ENCODE measurements around the gene CD96. TPM values are rescaled to one million over a fixed set of nuclear protein-coding genes. Genes with fewer than 3 reads are reported as not detected.

CD96 gene
- total RNA-seq, 1 donor from 2014 or later = not detected

DNA sequence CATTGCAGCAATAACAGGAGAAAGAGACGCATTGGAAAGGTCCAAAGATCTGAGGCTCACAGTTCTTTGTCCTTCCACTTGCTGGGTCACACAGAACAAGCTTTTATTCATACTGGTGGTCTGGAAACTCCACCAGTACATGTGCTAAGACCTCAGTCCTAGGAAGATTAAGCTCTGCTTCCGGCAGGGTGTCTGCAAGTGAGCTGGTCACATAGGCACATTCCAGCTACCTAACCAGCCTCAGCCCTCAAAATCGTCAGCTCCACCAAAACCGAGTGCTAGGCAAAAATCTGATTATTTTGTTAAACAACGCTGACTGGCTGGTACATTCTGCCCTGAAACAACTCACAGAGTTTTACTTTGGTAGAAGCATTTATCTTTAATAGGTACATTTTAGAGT is 50.9 kb downstream of the CD96 start:
- no peak for DNase-seq (ENCODE audit: extremely low read depth, low read depth, low spot score)

DNA sequence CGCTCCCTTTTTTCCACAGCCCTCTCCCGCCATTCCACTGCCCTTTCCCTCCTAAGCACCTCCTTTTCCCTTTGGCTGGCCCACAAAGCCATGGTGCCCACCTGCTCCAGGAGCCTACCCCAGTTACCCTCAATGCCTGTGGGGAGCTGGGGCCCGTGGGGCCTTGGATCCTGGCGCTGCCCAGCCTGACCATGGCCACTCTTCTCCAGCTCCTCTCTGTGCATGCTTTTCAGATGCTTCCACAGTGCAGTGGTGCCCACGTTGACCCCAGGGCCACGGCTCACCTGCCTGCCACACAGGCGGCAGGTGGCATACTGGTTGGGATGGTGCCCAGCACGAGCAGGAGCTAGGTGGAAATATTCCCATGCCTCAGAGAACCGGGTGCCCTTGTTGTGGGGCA is 51.7 kb downstream of the CD96 start:
- no peak for DNase-seq (ENCODE audit: extremely low read depth, low read depth, low spot score)

DNA sequence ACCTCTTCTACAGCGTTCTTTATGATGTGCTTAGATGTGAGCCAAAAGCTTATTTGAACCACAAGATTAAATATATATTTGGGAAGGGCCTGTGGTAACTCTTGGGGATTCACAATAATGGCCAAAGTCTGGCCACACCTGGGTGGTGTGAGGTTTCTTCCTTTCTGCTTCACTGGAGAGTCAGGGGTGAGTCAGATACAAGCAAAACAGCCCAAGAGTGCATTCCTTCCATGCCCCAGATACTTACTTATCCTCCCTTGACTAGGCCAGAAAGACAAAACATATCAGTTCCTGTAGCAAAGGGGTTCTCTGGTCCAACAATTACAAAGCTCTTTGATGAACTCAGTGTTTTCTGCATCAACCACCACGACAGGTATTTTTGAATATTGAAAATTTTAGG is 52.2 kb downstream of the CD96 start:
- DNase-seq (ENCODE audit: extremely low read depth, low read depth, low spot score) = no peak

DNA sequence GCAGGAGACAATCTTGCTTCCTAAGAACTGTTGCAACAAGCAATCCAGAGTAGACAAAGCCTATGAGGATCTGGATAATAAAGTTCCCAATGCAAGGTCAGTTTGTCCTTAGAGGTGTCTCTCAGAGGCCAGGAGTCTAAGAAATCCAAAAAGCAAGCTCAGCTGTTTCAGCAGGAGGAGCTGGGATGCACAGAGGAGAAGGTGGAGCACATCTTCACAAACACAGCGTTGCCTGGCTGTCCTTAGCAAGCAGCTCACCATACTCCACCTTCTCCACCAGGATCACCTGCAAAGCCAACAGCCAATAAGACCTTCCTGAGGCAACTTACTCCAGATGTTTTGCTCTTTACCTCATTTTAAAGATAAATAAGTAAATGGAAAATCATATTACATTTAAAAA is 52.8 kb downstream of the CD96 start:
- DNase-seq (ENCODE audit: extremely low read depth, low read depth, low spot score) = no peak

DNA sequence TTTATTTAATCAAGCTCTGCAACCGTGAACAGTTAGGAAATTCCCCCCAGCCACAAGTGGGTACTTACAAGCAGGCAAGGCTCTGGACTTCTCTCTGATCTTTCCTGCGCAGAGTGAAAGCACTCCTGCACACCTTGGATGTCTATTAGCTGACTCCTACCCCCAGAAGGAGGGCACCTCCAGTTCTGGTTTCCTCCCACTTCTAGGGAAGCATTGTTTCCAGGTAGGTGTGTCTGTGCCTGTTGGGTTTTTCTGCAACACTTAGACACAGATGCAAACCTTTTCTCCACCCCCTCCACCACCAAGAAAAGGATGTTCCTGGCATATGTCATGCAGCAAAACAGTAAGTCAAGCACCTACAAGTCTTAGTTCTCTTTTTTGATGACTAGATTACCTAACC is 53.2 kb downstream of the CD96 start, which contains the start of gene ZBED2:
TSS of gene ZBED2 (minus strand) at position 115 of the 400 bp plus-strand sequence. CDS start 1,145 bp downstream, outside the sequence.
- no peak for DNase-seq (ENCODE audit: extremely low read depth, low read depth, low spot score)

DNA sequence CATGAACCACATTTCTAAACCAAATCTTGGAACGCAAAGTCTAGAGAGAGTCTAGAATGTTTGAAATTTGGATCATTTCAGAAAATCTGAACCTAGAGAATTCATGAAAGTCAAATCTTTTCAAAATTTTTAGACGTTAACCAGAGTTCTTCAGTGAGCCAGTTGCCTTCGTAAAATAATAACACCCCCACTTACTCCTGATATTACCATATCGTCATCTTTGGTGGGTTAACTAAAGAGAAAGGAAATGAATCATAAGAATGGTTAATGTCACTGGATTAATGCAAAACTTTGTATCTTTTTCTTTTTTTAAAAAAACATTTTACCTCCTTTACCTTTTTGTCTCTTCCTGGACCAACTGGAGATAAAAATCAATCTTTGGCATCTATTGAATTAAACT is 54.3 kb downstream of the CD96 start:
- DNase-seq (ENCODE audit: extremely low read depth, low read depth, low spot score) = no peak

DNA sequence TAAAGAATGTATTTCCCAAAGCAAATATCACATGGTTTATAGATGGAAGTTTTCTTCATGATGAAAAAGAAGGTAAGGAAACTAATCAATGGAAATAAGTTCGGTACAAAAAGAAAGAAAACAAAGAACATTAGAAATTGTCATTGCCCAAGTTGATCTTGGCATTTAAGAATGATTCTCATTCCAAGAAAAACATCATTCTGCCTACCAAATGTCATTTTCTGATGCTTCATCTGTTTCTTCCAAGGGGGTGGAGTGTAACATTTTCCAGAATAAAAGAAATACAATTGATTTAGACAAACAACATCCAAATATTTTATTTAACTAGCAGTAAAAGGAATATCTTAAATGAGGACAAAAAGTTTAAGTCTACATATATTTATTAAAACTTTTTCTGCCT is 56.1 kb downstream of the CD96 start:
- DNase-seq (ENCODE audit: extremely low read depth, low read depth, low spot score) = no peak

DNA sequence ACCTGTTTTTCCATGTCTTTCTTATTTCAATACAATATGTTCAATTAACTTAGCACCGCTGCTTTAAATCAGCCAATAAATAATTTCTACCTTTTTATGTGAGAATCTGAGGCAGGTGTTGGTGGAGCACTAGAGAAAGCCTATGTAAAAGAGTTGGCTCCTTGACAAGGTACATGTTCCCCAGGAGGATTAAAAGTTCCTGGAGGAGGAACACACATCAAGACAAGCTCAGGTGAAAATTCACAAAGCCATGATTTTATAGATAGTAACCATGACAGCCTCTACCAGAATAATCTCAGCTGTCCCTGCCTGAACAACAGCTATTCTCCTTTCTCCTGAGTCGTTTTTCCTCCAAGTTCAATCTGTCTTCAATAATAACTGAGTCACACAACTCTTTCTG is 56.6 kb downstream of the CD96 start:
- no peak for DNase-seq (ENCODE audit: extremely low read depth, low read depth, low spot score)

DNA sequence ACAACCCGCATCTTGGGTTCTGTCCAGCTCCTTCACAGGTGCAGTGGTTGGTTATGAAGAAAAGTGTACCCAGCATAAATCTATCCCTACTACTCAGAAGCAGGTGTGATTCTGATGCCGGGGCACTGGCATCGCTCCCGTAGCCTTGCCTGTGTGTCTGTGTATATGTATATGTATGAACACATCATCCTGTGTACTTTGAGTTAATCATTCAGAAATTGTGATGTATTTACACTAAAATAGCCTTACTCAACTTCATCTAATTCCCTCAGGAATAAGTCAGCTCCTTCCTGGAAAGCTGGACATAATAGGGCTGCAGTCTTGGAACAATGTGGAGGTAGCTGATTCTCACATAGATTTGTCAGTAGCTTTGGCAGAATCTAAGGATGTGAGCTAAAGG is 59.8 kb downstream of the CD96 start:
- DNase-seq (ENCODE audit: extremely low read depth, low read depth, low spot score) = no peak

DNA sequence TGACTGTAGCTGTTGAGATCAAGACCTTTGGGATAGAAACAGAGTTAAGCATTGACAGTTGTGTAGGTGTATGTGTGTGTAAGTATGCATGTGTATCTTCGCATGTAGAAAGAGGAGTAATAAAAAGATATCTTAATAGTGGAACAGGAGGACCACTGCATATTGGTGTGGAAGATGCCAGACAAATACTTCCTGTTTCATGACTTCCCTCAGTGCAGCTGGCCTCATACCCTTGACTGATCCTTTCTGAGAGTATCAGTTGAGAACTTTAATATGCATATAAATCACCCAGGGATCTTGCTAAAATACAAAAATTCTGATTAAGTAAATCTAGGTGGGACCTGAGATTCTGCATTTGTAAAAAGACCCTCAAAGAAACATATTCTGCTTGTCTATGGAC is 61.7 kb downstream of the CD96 start:
- no peak for DNase-seq (ENCODE audit: extremely low read depth, low read depth, low spot score)

DNA sequence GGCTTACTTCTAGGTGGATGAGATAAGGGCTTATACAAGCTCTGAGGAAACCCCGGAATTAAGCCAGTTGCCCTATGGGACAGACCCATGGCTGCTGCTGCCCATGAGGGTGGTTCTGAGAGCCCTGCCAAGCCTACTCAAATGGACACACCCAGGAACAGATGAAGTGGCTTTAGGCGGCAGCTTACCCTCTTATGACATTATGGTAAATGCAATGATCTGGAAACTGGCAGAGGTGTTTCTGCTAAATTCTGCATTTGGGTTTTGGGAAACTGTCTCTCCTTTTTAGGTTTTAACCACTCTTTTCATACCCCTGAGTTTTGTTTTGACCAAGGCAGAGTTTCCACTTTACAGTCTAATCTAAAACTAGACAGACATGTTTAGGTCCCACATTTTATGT is 62.1 kb downstream of the CD96 start:
- no peak for DNase-seq (ENCODE audit: extremely low read depth, low read depth, low spot score)

DNA sequence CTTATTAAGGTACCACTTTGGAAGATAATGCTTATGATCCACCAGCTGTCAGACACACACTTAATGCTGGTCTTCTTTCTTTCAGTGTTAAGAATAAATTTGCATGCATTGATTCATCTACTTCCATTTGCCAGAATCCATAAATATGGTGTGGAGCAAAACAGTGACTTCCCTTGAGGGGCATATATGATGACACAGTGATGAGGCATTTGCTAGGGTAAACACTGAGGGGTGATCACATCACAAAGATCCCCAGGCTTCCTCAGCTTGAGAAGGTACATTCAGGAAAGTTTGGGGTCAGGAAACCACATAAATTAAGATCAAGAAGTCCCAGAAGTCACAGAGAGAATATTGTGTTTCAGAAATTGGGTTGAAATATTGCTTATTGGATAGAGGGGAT is 63.0 kb downstream of the CD96 start:
- DNase-seq (ENCODE audit: extremely low read depth, low read depth, low spot score) = no peak

DNA sequence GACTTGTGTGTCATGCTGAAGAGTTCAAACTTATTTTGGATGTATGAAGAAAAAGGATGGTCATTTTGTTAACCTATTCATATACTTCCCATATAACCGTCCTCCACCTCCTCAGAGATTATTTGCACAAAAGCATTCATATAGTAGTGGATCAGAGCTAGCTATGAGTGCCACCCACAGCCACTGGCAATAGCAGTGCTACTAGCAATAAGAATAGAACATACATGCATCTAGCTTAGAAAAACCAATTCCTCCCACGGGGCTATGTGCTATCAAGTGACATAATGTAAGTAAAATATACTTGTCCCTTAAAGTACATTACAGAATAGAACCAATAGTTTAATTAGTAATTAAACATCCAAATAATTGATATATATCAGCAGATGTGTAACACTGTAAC is 63.5 kb downstream of the CD96 start:
- no peak for DNase-seq (ENCODE audit: extremely low read depth, low read depth, low spot score)

DNA sequence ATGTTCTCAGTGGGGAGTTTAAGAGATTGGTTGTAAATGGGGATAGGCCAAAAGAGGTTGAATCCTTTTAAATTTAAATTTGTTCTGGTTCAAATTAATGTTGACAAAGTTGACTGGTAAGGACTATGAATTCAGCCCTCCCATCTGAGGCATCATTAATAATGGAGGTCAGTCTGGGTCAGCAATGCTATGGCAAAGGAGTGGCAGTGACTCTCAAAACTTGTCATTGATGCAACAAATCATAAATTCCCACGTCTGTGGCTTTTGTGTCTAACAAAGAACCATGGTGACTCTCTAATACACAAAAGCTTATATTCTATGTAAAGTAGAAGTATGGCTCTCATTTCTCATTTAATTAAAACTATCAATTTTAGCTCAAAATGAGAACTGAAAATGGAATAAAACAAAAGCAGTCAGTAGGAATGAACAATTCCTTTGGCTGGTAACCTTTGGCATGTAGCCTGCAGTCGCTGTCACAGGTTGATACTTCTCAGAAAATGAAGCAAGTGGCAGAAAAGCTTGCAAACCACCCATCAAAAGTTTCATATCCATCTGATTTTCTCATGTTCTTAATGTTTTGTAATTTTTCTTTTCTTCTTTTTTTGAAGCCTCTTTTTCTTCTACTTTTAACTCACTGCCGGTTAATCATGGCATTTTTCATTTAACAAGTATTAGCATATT is 65.4 kb downstream of the CD96 start:
- DNase-seq (ENCODE audit: extremely low read depth, low read depth, low spot score) = no peak

DNA sequence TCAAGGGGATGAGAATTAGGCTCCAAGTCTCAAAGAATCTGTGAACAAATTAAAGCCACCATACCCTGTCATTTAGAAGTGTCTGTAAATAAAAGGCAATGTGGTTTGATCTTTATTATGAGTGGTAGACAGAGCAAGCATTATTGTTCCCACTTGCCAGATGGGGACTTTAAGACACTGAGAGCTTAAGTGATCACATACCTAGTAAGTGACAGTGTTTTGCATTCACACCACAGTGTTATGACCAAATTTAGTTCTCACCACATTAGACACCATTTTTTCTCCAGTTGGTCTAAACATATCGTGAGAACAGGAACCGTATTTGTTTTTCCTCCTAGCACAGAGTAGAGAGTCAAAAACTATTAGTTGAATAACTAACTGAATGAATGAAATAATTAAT is 66.4 kb downstream of the CD96 start:
- DNase-seq (ENCODE audit: extremely low read depth, low read depth, low spot score) = no peak

DNA sequence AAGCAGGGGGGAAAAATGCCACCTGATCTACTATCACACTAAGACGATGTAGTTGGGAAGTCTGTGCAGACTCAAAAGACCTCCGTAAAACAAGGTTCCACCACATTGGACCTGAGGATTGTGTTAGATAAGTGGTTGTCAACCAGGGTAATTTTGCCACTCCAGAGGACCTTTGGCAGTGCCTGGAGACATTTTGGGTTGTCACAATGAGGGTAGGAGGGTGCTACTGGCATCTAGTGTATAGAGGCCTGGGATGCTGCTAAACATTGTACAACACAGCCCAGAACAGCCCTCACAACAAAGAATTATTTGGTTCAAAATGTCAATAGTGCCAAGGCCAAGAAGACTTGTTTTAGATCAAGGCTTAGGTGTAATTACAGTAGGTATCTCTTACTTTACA is 67.7 kb downstream of the CD96 start:
- no peak for DNase-seq (ENCODE audit: extremely low read depth, low read depth, low spot score)

DNA sequence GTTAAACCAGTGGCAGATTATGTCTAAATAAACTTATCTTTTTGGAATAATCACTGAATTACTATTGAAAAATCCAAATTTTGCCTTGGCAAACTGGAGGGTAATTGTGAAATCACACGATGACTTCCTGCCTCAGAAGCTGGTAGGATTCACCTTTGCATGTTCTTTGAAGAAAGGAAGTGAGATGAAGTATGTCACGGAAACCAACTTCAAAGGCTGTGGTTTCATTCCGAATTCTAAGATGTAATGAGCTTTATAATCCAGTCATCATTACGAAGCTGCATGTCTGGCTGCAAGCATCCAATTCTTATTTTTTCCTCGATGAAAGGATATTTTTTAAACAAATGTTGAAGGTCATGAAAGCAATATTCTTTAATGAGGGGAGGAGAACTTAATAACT is 68.2 kb downstream of the CD96 start:
- DNase-seq (ENCODE audit: extremely low read depth, low read depth, low spot score) = no peak

DNA sequence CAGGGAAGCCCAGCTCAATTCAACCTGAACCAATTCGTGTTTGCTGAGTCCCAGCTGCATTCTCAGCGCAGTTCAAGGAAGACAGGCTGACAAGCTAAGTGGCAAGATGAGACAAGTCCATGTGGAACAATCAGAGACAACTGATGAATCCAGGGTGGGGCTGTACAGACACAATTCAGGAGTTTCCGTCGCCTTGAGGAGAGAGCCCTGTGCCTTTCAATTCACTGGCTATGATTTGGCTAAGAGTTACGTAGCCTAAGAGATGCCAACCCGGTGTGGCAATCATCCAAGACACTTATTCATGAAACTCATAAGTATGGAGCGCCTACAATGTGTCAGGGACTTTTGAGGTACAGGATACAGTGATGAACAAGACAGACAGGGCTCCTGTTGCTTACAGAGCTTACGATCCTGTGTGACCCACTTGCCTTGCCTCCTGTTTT is 68.6 kb downstream of the CD96 start:
- DNase-seq (ENCODE audit: extremely low read depth, low read depth, low spot score) = no peak

DNA sequence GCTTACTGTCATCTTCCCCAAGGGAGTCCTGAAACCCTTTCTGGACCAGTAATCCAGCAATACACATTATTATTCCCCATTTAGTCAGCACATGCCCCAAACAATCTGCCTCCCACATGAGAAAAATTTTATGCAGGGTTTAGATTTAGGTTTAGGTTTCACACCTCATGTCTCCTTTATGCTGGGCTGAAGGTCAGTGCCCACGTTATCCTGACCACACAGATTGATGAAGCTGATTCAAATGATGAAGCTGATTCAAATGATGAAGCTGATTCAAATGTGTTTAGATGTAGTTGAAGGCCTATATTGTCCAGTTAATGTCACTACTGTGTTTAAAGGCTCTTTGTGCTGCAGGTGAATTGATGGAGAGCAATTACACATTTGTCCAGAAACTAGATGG is 71.3 kb downstream of the CD96 start:
- no peak for DNase-seq (ENCODE audit: extremely low read depth, low read depth, low spot score)

DNA sequence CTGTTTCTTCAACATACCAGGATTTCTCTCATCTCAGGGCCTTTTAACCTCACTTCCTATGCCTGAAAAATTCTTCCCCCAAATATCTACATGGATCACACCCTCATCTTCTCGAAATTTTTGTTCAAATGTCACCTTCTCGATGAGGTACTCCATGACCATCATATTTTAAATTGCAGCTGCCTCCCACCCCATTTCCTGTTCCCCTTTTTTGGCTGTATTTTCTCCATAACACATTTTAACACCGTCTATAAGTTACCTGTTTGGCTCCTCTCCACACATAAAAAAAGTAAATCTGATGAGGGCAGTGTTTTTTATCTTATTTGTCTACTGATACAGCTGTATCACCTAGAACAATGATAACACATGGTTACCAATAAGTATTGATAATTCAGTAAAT is 73.9 kb downstream of the CD96 start:
- no peak for DNase-seq (ENCODE audit: extremely low read depth, low read depth, low spot score)

DNA sequence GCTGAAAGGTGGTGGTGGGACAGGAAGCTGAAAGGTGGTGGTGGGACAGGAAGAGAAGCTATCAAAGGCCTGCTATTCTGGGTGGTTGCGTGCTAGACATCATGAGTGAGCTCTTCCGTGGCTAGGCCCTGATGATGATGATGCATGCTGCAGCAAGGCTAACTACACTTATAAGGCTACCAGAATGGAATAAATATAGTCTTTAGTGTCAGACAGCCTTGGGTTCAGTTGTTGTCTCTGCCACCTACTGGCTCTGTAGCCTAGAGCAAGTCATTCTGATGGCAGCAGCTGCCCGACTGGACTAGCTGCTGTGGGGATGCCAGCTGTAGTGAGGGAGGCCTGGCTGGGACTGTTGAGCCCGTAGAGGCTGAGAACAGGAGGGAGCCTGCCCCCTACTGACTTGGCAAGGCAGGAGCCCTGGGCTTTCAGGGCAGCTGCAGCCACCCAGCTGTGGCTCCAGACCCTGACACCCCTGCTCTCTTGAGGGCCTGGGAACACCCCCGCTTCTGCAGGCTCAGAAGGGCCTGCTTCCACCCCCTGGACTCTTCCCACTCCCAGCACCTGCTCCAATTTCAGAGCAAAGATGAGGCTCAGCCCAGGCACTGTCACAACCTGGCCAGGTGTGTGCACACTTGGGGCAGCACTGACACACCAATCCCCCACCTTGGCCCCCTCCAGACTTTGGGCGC is 74.6 kb downstream of the CD96 start:
- no peak for DNase-seq (ENCODE audit: extremely low read depth, low read depth, low spot score)

DNA sequence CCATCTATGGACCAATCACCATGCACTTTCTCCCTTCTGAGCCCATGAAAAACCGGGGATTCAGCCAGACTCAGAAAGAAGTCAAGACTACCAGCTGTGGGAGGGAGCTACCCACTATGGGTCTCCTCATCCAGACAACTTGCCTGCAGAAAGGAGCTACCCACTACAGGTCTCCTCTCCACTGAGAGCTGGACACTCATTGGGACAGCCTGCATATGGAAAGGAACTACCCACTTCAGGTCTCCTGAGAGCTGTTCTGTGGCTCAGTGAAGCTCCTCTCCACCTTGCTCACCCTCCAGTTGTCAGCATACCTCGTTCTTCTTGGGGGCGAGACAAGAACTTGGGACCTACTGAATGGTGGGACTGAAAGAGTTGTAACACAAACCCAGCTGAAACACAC is 75.4 kb downstream of the CD96 start:
- no peak for DNase-seq (ENCODE audit: extremely low read depth, low read depth, low spot score)

All from glomerular endothelial cell (primary cell).